ENCODE data around the gene RNF141.

Gene RNF141

DNA sequence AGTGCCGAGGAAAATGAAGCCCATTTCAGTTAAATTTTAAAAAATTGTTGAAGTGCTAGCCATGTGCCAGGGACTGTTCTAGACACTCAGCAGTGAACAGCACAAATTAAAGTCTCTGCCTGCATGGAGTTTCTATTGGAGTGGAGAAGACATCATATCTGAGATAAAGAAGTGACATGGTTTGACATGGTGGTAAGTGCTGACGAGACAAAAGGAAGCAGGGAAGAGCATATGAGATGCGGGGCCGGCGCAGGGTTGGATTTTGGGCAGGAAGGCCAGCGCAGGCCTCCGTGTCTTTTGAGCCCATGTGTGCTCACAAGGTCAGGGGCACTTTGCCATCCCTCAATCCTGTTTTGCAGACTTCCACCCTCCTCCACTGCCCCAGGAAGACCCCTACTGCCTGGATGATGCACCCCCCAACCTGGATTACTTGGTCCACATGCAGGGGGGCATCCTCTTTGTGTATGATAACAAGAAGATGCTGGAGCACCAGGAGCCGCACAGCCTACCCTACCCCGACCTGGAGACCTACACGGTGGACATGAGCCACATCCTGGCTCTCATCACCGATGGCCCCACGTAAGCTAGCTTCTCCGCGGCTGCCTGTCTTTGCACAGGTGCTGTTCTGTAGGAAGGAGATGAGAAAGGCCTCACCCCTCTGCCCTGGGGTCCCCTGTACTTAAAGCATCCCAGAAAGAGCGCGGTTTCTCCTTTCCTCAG, 56.4 kb downstream of the RNF141 start:
- H3K27me3 ChIP-seq (ENCODE audit: low read depth) = no peaks in the 10 kb centered on the region
- H3K9me3 ChIP-seq = no peaks in the 10 kb centered on the region
- H3K4me1 ChIP-seq = no peaks in the 10 kb centered on the region
- H3K36me3 ChIP-seq (replicated peaks) = no peaks in the 10 kb centered on the region
- DNase-seq (ENCODE audit: low spot score in 2 of 2) = no peak
- no peak overlapping the region for H3K4me3 ChIP-seq
- in situ Hi-C loops (cut with MboI; ENCODE audit: low sequenced_read_pairs) = no loop called here

DNA sequence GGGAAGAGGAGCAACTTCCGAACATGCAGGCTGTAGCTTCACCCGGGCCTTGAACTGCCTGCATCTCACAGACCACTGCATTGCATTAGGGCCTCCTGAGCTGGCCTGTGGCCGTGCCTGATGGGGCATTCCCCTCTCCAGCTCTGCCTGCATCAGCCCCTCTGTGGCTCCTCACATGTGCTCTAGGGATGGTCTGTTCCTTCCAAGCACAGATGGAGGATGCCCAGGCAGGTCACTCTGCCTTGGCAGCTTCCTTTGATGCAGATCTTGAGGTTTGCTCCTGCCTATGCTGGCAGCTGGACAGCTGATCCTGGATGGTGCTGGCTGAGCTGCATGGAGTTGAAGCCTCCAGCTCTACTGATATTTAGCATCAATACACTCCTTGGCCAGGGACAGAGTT, 57.4 kb downstream of the RNF141 start:
- no peaks in the 10 kb centered on the region for H3K27me3 ChIP-seq (ENCODE audit: low read depth)
- H3K9me3 ChIP-seq = no peaks in the 10 kb centered on the region
- H3K4me3 ChIP-seq = no peak overlapping the region
- no peak for DNase-seq (ENCODE audit: low spot score in 2 of 2)
- no peaks in the 10 kb centered on the region for H3K36me3 ChIP-seq (replicated peaks)
- no peaks in the 10 kb centered on the region for H3K4me1 ChIP-seq
- in situ Hi-C loops (cut with MboI; ENCODE audit: low sequenced_read_pairs) = no loop called here

DNA sequence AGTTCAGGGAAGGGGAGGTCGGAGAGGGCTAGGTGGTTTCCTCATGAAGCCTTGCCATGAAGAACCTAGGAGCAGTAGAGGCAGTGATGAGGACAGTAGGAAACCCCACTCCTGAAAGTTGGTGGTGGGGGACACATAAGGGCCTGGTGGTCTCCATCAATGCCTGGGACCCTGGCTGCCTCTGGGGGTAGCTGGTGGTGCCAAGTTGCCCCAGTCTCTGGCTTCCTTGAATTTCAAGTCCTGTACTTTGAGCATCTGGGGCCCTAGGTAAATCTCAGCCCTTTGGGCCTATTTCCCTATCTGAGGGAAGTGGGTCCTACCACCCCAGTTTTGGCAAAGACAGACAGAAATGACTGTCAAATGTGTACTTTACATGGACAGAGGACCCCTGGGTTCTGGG, 57.8 kb downstream of the RNF141 start:
- no peaks in the 10 kb centered on the region for H3K27me3 ChIP-seq (ENCODE audit: low read depth)
- in situ Hi-C loops (cut with MboI; ENCODE audit: low sequenced_read_pairs) = no loop called here
- no peak for DNase-seq (ENCODE audit: low spot score in 2 of 2)
- H3K4me3 ChIP-seq = no peak overlapping the region
- no peaks in the 10 kb centered on the region for H3K4me1 ChIP-seq
- no peaks in the 10 kb centered on the region for H3K36me3 ChIP-seq (replicated peaks)
- no peaks in the 10 kb centered on the region for H3K9me3 ChIP-seq

DNA sequence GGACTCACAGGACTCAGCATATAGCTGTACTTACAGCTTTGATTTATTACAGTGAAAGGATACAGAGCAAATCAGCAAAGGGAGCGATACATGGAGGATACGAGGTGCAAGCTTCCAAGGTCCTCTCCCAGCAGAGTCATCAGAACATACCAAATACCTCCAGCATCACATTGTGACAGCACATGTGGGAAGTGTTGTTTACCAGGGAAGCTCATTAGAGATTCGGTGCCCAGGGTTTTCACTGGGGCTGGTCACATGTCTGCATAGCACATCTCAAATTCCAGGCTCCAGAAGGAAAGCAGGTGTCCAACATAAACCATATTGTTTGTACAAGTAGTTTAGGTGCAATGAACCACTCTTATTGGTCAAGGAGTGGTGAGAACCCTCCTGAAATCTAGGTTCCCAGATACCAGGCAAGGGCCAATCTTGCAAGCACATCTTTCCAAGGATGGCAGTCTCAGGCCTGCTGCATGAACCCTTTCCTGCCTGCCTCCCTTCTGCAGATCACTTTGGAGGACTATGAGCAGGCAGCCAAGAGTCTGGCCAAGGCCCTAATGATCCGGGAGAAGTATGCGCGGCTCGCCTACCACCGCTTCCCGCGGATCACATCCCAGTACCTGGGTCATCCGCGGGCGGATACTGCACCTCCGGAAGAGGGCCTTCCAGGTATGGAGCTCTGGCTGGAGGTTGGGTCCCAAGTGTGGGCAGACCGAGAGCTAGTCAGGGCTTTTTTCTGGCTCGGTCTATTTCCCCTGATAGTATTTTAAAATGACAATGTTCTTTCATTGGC, 59.2 kb downstream of the RNF141 start:
- in situ Hi-C loops (cut with MboI; ENCODE audit: low sequenced_read_pairs) = no loop called here
- H3K36me3 ChIP-seq (replicated peaks) = no peaks in the 10 kb centered on the region
- no peak overlapping the region for H3K4me3 ChIP-seq
- no peaks in the 10 kb centered on the region for H3K9me3 ChIP-seq
- DNase-seq (ENCODE audit: low spot score in 2 of 2) = no peak
- no peaks in the 10 kb centered on the region for H3K27me3 ChIP-seq (ENCODE audit: low read depth)
- H3K4me1 ChIP-seq = no peaks in the 10 kb centered on the region

DNA sequence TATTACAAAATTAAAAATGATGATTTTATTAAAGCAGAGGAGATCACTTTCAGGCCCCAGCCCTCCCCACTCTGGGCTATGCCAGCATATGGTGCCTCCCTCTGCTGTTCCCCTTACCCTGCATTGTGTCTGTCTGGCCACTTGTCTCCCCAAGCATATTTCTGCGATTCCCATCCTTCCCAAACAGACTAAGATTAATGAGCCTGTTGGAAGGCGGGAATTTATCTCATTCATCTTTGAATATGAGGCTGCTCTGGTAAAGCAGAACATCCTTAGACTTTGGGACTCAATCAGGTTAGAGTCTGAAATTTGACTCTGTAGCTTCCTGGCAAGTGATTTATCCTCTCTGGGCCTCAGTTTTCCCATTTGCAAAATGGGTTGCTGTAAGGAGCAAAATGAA, 60.2 kb downstream of the RNF141 start:
- in situ Hi-C loops (cut with MboI; ENCODE audit: low sequenced_read_pairs) = no loop called here
- no peak overlapping the region for H3K4me3 ChIP-seq
- H3K27me3 ChIP-seq (ENCODE audit: low read depth) = no peaks in the 10 kb centered on the region
- no peaks in the 10 kb centered on the region for H3K9me3 ChIP-seq
- no peak for DNase-seq (ENCODE audit: low spot score in 2 of 2)
- H3K36me3 ChIP-seq (replicated peaks) = no peaks in the 10 kb centered on the region
- H3K4me1 ChIP-seq = no peaks in the 10 kb centered on the region

DNA sequence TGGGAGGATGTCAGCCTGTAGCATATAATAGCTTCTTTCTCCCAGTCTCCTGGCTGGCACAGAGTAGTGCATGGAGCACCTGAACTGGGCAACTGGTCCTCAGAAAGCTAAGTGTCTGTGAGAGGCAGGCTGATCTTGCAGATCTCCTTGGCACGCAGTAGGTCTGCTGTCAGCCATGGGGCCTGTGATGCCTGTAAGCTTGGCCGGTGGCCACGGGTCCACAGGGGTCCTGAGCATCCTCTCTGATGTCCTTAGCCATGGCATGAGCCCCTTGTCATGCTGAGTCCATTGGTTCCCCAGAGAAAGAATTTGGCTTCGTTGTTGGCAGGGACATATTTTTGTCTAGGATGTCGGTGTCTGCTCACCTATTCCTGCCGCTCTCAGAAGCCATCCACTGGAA, 61.0 kb downstream of the RNF141 start:
- no peaks in the 10 kb centered on the region for H3K36me3 ChIP-seq (replicated peaks)
- H3K9me3 ChIP-seq = no peaks in the 10 kb centered on the region
- DNase-seq (ENCODE audit: low spot score in 2 of 2) = no peak
- in situ Hi-C loops (cut with MboI; ENCODE audit: low sequenced_read_pairs) = no loop called here
- H3K4me1 ChIP-seq = no peaks in the 10 kb centered on the region
- H3K4me3 ChIP-seq = no peak overlapping the region
- H3K27me3 ChIP-seq (ENCODE audit: low read depth) = no peaks in the 10 kb centered on the region

DNA sequence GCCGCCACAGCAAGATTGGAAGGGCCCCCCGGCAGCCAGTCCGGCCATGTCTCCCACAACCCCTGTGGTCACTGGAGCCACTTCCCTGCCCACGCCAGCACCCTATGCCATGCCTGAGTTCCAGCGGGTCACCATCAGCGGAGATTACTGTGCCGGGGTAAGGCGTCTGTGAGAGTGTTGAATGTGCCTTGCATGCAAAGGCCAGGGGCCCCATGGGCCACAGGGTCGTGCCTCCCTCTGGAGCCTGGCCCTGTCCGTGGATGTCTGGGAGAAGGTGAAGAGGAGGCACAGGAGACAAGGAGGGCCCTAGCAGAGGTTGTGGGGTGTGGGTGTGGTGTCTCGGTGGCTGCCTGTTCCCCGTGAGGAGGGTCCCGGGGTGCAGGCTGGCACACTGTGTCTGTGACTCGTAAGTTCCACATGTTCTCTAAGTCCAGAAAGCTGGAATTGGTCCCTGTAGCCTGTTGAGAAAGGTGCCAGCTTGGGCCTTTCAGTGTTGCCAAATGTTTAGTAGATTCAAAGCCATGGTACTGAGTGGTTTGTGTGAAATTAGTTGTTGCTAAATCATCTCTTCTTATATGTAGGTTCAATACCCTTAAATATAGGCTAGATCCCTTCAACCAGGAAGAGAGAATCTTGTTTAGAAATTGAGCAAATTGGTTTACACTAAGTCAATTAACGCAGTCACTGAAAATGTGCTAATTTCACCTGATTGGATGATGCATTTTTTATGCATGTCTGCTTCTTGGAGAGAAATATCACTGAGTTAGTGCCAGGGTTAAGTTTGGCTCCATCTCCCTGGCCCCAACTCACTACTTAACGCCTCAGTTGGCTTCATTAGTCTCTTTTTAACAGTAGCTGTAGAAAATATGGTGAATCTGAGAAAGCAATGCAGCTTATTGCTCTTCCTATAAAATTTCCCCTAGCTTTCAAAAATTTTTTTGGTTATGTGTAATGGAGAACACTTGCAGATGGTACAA, 62.1 kb downstream of the RNF141 start:
- H3K4me3 ChIP-seq = no peak overlapping the region
- no peaks in the 10 kb centered on the region for H3K9me3 ChIP-seq
- no peaks in the 10 kb centered on the region for H3K27me3 ChIP-seq (ENCODE audit: low read depth)
- H3K4me1 ChIP-seq = no peaks in the 10 kb centered on the region
- no peaks in the 10 kb centered on the region for H3K36me3 ChIP-seq (replicated peaks)
- DNase-seq (ENCODE audit: low spot score in 2 of 2) = no peak
- in situ Hi-C loops (cut with MboI; ENCODE audit: low sequenced_read_pairs) = no loop called here

DNA sequence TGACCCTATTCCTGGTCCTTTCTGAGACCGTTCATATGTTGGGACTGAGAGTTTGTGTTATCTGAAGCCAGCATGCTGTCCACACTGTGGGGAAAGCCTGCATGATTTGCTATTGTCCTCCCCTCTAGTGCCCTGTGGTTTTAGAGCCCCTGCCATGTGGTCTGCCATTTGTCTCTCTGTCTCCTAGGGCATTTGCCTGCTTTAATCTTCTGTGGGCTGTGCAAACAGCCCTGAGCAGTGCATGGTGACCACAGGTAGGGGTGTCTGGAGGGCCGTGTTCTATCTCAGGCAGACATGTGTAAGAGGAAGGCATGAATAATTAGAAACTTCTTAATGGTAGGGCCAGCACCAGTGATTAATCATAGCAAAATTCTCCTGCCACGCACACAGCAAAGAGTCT, 62.9 kb downstream of the RNF141 start:
- H3K4me3 ChIP-seq = no peak overlapping the region
- in situ Hi-C loops (cut with MboI; ENCODE audit: low sequenced_read_pairs) = no loop called here
- no peaks in the 10 kb centered on the region for H3K9me3 ChIP-seq
- no peak for DNase-seq (ENCODE audit: low spot score in 2 of 2)
- H3K27me3 ChIP-seq (ENCODE audit: low read depth) = no peaks in the 10 kb centered on the region
- H3K4me1 ChIP-seq = no peaks in the 10 kb centered on the region
- H3K36me3 ChIP-seq (replicated peaks) = no peaks in the 10 kb centered on the region

DNA sequence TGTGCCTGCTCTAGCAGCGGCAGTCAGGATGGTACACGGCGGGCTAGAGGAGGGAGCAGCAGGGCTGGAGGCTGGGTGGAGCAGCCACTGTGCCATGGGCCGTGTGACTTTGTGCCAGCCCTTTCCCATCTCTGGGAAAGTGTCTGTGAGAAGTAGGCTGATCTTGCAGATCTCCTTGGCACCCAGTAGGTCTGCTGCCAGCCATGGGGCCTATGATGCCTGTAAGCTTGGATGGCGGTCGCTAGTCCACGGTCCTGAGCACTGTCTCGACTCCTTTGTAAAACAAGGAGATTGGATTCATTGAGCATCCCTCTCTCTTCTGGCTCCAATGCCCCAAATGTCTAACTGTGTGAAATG, 63.3 kb downstream of the RNF141 start:
- H3K27me3 ChIP-seq (ENCODE audit: low read depth) = no peaks in the 10 kb centered on the region
- no peak overlapping the region for H3K4me3 ChIP-seq
- in situ Hi-C loops (cut with MboI; ENCODE audit: low sequenced_read_pairs) = no loop called here
- no peaks in the 10 kb centered on the region for H3K4me1 ChIP-seq
- H3K9me3 ChIP-seq = no peaks in the 10 kb centered on the region
- DNase-seq (ENCODE audit: low spot score in 2 of 2) = no peak
- H3K36me3 ChIP-seq (replicated peaks) = no peaks in the 10 kb centered on the region

DNA sequence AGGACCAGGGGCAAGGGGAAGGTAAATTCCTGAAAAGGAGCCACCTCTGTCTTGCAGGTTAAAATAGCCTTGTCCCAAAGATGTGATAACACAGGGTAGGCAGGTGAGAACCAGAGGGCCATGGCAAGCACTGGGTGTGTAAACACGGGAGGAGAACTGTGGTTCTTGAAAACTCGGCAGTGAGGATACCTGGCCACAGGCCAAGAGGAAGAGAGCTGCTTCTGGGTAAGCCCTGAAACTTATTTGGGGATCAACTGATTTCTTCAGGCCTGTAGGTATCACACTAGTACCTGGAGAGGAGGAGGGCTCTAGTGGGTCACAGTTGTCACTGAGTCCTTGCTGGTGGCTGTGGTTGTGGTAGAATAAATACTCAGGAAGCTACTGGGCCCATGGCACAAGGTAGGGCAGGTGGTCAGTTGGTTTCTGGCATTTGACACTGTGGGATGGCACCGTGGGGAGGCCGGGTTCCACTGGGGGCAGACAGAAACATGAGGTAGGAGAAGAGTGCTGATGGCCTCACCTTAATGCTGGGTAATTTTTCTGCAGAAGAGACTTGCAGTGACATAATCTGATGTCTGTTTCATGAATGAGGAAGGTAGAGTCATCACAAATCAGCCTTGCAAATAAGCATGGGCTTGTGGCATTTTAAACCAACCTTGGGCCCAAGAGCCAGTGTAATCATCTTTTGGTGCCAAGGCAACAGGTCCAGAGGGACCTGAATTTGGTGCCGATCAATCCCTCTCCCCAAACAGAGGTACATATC, 63.9 kb downstream of the RNF141 start:
- in situ Hi-C loops (cut with MboI; ENCODE audit: low sequenced_read_pairs) = no loop called here
- DNase-seq (ENCODE audit: low spot score in 2 of 2) = no peak
- no peaks in the 10 kb centered on the region for H3K36me3 ChIP-seq (replicated peaks)

DNA sequence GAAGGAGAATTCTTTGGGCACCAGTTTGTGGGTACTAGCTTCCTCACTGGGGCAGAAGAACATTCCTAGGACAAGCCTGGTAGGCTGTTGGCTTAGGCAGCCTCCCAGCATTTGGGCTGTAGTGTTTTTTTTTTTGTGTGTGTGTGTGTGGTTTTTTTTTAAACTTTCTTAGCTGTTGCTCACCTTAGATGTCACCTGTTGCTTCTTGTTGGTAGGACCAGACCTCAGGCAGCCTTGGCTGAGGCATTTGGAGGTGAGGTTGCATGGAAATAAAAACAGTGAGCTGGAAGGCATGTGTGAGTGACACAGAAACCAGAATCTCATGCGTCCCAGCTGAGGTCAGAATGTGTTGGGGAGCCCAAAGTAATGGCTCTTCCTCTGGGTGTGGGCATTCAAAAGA, 64.6 kb downstream of the RNF141 start:
- Histone ChIP-seq H3K36me3 (replicated peaks) (no peaks in the 10 kb centered on the region), H3K4me1 (no peaks in the 10 kb centered on the region), H3K9me3 (no peaks in the 10 kb centered on the region), H3K27me3 (ENCODE audit: low read depth) (no peaks in the 10 kb centered on the region), H3K4me3 (no peak overlapping the region)
- DNase-seq (ENCODE audit: low spot score in 2 of 2) = no peak
- in situ Hi-C loops (cut with MboI; ENCODE audit: low sequenced_read_pairs) = no loop called here

More for the DNA sequence above, 63.9 kb downstream of the RNF141 start:
- Histone ChIP-seq H3K4me3 (no peak overlapping the region), H3K27me3 (ENCODE audit: low read depth) (no peaks in the 10 kb centered on the region), H3K4me1 (no peaks in the 10 kb centered on the region), H3K9me3 (no peaks in the 10 kb centered on the region)

DNA sequence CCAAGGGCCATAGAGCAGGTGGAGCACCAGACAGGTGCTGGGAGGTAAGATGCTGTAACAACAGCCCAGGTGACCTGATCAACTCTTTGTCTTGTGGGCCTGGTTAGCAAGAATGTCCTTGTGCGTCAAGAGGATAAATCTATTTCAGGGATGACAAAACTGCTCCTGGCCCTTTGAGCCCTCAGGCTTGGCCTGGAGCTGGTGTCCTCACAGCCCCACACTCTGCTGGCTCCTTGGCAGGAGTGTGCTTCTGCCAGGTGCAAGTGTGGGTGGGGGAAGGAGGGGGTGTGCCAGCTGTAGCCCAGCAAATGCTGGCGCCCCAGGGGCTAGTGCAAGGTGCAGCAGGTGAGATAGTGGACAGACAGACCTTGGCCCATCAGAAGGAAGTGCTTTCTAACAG, 66.4 kb downstream of the RNF141 start:
- in situ Hi-C loops (cut with MboI; ENCODE audit: low sequenced_read_pairs) = no loop called here
- DNase-seq (ENCODE audit: low spot score in 2 of 2) = no peak
- Histone ChIP-seq H3K9me3 (no peaks in the 10 kb centered on the region), H3K27me3 (ENCODE audit: low read depth) (no peaks in the 10 kb centered on the region), H3K36me3 (replicated peaks) (no peaks in the 10 kb centered on the region), H3K4me1 (no peaks in the 10 kb centered on the region), H3K4me3 (no peak overlapping the region)

DNA sequence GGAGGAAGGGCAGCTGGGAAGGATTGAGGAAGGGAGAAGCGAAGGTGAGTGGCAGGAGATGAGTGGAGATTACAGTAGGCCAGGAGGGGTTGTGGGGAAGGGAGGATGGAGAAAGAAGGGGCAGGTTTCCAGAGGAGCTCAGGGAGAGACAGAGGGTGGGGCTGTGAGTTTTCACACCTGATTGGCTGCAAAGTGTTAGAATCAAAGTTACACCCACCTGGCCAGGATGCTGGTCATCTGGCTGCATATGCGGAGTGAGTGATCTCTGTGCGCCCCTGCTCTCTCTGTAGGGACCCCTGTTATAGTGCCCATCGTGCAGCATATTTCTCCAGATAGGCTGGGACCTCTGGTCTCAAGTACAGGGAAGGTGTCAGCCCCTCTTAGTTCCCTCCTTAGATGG, 67.6 kb downstream of the RNF141 start:
- Histone ChIP-seq H3K4me3 (no peak overlapping the region), H3K36me3 (replicated peaks) (no peaks in the 10 kb centered on the region), H3K9me3 (no peaks in the 10 kb centered on the region), H3K4me1 (no peaks in the 10 kb centered on the region), H3K27me3 (ENCODE audit: low read depth) (no peaks in the 10 kb centered on the region)
- no peak for DNase-seq (ENCODE audit: low spot score in 2 of 2)
- in situ Hi-C loops (cut with MboI; ENCODE audit: low sequenced_read_pairs) = no loop called here

Measured in HAP-1 (cell line).